KMS-11 (cell line): Measurements from ENCODE around the gene TUBA1B.

Source experiments
- H2AFZ ChIP-seq: fragments of 200-600 bp; sonication (generic); 2 replicates; pipeline ENCODE4 v1.6.1; 2016; ENCODE audit warnings: antibody characterized with exemption, mixed run types, low read depth
- H3K27ac ChIP-seq: fragments of 200-600 bp; sonication (generic); 2 replicates; pipeline ENCODE4 v1.6.1; 2016; ENCODE audit warnings: mild to moderate bottlenecking, mixed run types
- H3K27me3 ChIP-seq: fragments of 200-600 bp; sonication (generic); 2 replicates; pipeline ENCODE4 v1.6.1; 2017; ENCODE audit warnings: mild to moderate bottlenecking, low read depth, mixed run types, moderate library complexity; ENCODE audit not compliant: insufficient read depth
- H3K36me3 ChIP-seq: fragments of 200-600 bp; sonication (generic); 2 replicates; pipeline ENCODE4 v1.6.1; 2017; ENCODE audit warnings: mild to moderate bottlenecking, mixed run types; ENCODE audit not compliant: insufficient read depth
- H3K4me1 ChIP-seq: fragments of 200-600 bp; sonication (generic); 2 replicates; pipeline ENCODE4 v1.6.1; 2016; ENCODE audit warnings: mild to moderate bottlenecking, low read depth, mixed run types; ENCODE audit not compliant: poor library complexity, severe bottlenecking
- H3K4me2 ChIP-seq: fragments of 200-600 bp; sonication (generic); 2 replicates; pipeline ENCODE4 v1.7.0; 2016; ENCODE audit warnings: mild to moderate bottlenecking, mixed run types
- H3K4me3 ChIP-seq: fragments of 200-600 bp; sonication (generic); IDR thresholded peaks from 2 replicates; pipeline ENCODE4 v1.6.1; 2017; ENCODE audit warnings: low read depth, low read length, mixed read lengths; ENCODE audit not compliant: insufficient read depth
- H3K79me2 ChIP-seq: fragments of 200-600 bp; sonication (generic); 2 replicates; pipeline ENCODE4 v1.6.1; 2016; ENCODE audit warnings: low read depth, mixed run types; ENCODE audit not compliant: insufficient read depth
- H3K9ac ChIP-seq: fragments of 200-600 bp; sonication (generic); 2 replicates; pipeline ENCODE4 v1.6.1; 2016; ENCODE audit warnings: mild to moderate bottlenecking, mixed run types
- H4K20me1 ChIP-seq: fragments of 200-600 bp; sonication (generic); 2 replicates; pipeline ENCODE4 v1.6.1; 2016; ENCODE audit warnings: mild to moderate bottlenecking, mixed run types; ENCODE audit not compliant: insufficient read depth
- TF ChIP-seq, protein P1 (sequence below): fragments of 200-600 bp; sonication (generic); conservative IDR thresholded peaks from 2 replicates; pipeline ENCODE4 v1.6.1; 2017; ENCODE audit warnings: low read depth, mild to moderate bottlenecking, antibody characterized with exemption, low read length, moderate library complexity, mixed read lengths

TUBA1B gene

GRCh38 chr12:49091836-49092085, 39.4 kb downstream of the TUBA1B start:
- H3K27me3 ChIP-seq = peaks cover 38% of the 10 kb centered on the region
- TF ChIP-seq, protein P1, sequence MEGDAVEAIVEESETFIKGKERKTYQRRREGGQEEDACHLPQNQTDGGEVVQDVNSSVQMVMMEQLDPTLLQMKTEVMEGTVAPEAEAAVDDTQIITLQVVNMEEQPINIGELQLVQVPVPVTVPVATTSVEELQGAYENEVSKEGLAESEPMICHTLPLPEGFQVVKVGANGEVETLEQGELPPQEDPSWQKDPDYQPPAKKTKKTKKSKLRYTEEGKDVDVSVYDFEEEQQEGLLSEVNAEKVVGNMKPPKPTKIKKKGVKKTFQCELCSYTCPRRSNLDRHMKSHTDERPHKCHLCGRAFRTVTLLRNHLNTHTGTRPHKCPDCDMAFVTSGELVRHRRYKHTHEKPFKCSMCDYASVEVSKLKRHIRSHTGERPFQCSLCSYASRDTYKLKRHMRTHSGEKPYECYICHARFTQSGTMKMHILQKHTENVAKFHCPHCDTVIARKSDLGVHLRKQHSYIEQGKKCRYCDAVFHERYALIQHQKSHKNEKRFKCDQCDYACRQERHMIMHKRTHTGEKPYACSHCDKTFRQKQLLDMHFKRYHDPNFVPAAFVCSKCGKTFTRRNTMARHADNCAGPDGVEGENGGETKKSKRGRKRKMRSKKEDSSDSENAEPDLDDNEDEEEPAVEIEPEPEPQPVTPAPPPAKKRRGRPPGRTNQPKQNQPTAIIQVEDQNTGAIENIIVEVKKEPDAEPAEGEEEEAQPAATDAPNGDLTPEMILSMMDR = no peak
- peaks cover 23% of the 10 kb centered on the region for H3K4me1 ChIP-seq
- no peaks in the 10 kb centered on the region for H4K20me1 ChIP-seq
- peak overlapping the region; percentile 18; the same call in 1 of the 2 replicates for H3K4me2 ChIP-seq
- no peak overlapping the region for H3K27ac ChIP-seq
- no peaks in the 10 kb centered on the region for H3K79me2 ChIP-seq
- H3K9ac ChIP-seq = no peak overlapping the region
- H3K4me3 ChIP-seq = no peak overlapping the region
- no peaks in the 10 kb centered on the region for H3K36me3 ChIP-seq
- H2AFZ ChIP-seq = no peak overlapping the region

DNA sequence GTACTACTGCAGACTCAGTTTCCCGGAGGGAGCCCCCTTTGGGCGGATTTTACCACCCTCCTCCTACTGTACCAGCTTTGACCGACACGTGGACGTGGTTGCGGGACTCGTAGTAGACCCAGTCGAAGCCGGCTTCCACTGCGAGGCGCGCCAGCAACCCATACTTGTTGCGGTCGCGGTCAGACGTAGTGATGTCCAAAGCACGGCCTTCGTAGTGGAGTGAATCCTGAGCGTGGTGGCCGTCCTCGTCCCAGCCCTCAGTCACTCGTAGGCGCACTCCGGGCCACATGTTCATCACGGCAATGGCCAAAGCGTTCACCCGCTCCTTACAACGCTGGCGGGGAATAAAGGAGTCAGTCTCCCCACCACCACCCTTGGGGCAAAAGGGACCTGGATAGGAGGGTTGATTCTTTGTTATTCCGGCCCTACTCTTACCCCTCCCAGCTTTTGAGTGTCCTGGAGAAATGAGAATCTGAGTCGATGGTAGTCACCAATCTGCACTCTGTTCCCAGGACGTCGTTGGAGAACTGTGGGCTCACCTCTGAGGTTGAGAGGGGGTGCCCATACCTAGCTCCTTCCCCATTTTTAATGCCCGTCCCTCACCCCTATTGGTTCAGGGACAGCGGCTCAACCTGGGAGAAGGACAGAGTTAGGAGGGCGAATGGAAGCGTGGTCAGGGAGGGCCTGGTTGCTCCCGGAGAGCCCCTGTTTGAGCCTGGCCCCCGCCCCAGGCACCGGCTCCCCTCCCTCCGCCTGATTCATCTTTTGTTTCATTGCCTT, 39.9 kb downstream of the TUBA1B start:
- H3K4me3 ChIP-seq = no peak overlapping the region
- peaks cover 23% of the 10 kb centered on the region for H3K4me1 ChIP-seq
- no peak overlapping the region for H3K27ac ChIP-seq
- peaks cover 38% of the 10 kb centered on the region for H3K27me3 ChIP-seq
- no peaks in the 10 kb centered on the region for H4K20me1 ChIP-seq
- H3K4me2 ChIP-seq = no peak overlapping the region
- no peak overlapping the region for H2AFZ ChIP-seq
- TF ChIP-seq, protein P1 = no peak
- no peak overlapping the region for H3K9ac ChIP-seq
- H3K36me3 ChIP-seq = no peaks in the 10 kb centered on the region
- no peaks in the 10 kb centered on the region for H3K79me2 ChIP-seq

DNA sequence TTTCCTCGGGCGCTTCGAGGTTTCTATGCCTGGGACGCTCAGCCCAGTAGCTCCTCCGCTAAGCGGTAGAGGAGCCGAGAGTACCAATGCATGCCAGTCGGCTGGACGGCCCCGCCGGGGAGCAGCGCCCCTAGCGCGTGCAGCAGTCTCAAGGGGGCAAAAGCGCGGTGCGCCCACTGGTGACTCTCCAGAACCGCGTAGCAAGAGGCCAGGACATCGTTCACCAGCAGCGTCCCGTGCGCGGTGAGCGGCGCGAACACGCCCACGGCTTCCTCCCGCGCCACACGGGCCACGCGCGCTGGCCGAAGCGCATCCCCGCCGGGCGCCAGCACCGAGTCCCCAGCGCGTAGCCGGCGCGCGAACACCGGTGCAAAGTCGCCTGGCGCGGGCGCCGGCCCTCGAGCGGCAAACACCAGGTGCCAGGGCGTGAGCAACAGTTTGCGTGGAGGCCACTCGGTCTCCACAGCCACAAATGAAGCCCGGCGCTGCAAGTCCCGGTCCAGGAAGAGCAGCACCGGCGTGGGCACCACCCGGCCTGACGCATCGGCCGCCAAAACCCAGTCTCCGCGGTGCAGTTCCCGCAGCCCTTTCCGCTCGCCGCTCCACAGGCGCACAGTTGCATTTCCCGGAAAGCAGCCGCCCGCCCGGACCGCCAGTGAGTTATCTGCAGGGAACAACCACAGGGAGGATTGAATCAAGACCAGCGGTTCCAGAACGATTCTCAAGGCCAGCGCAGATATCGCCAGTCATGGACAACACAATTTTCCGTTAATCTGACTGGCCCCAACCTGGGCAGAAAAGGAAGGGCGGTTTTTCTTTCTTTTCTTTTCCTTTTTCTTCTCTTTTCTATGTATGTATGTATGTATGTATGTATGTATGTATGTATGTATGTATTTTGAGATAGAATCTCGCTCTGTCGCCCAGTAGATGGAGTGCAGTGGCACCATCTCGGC, 41.1 kb downstream of the TUBA1B start:
- H4K20me1 ChIP-seq = no peaks in the 10 kb centered on the region
- no peaks in the 10 kb centered on the region for H3K36me3 ChIP-seq
- TF ChIP-seq, protein P1 = no peak
- peaks cover 38% of the 10 kb centered on the region for H3K27me3 ChIP-seq
- no peak overlapping the region for H3K4me2 ChIP-seq
- no peak overlapping the region for H3K4me3 ChIP-seq
- no peak overlapping the region for H2AFZ ChIP-seq
- H3K9ac ChIP-seq = no peak overlapping the region
- H3K79me2 ChIP-seq = no peaks in the 10 kb centered on the region
- no peak overlapping the region for H3K27ac ChIP-seq
- peaks cover 23% of the 10 kb centered on the region for H3K4me1 ChIP-seq

GRCh38 chr12:49088932-49089330, 42.3 kb downstream of the TUBA1B start:
- TF ChIP-seq, protein P1 = no peak
- H3K79me2 ChIP-seq = no peaks in the 10 kb centered on the region
- H3K27ac ChIP-seq = no peak overlapping the region
- peaks cover 23% of the 10 kb centered on the region for H3K4me1 ChIP-seq
- no peak overlapping the region for H3K4me3 ChIP-seq
- no peaks in the 10 kb centered on the region for H4K20me1 ChIP-seq
- H2AFZ ChIP-seq = peak overlapping the region; percentile 92; the same call in 1 of the 2 replicates
- peak overlapping the region; percentile 68 for H3K4me2 ChIP-seq
- no peak overlapping the region for H3K9ac ChIP-seq
- peaks cover 37% of the 10 kb centered on the region for H3K27me3 ChIP-seq
- no peaks in the 10 kb centered on the region for H3K36me3 ChIP-seq
